AG08395 (cell line): ENCODE data around the gene TEPSIN.

Experiments
- DNase-seq: peaks from one replicate; pipeline ENCODE4 v3.0.0; 2012; ENCODE audit warnings: mixed read lengths, low spot score

Gene TEPSIN

DNA sequence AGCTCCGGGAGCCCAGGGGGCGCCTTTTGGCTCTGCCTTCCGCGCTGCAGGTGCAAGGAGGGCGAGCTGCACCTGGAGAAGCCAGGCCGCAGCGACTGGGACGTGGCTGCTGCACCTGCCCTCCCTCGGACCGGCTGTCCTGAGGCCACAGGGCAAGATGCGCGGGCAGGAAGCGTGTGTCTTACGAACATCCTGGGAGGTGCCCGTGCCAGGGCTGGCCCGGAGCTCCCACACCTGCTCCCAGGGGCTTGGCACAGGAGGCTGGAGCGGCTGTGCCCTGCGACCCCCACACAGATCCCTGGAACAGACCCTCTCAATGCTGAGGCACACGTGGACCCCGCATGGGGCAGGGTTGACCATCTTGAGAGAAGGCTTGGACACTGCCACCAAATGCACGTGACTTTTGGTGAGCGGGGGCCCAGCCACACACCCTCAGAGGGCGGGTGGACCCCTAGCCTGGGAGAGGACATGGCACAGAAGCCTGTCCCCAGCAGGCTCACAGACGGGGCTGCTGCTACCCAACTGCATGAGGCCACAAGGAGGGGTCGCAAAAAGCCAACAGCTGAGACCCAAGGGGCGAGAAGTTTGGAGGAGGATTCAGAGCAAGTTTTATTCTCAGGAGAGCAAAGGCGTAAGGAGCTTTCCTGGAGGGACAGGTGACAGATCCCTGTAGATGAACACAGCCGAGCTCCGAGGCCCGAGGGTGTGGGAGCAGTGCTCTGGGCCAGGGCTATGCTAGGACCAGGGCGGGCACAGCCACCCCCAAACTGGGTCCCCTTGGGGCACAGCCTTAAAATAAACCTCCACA lies 11.6 kb upstream of the TEPSIN start:
- DNase-seq = no peak

- DNase-seq = no peak
These were observed 10.6 kb upstream of the TEPSIN start for GRCh38 chr17:81249223-81250040.

DNA sequence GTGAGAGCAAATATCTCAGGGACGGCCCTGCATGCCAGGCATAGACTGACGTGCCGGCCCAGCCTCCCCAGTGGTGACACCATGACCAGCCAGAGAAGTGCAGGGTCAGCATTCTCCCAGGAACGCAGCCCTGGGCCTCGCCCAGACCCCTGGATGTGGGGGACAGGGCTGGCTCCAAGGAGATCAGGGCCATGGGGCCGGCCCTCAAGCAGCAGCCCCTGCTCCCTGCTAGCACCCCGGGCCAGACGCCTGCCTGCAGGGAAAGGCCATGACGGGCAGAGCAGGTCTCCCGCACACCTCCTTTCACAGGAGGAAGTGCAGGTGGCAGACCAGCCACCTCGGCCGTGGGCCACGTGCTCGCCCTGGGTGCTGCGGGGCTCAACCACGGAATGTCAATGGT lies 9.8 kb upstream of the TEPSIN start:
- DNase-seq = no peak

DNA sequence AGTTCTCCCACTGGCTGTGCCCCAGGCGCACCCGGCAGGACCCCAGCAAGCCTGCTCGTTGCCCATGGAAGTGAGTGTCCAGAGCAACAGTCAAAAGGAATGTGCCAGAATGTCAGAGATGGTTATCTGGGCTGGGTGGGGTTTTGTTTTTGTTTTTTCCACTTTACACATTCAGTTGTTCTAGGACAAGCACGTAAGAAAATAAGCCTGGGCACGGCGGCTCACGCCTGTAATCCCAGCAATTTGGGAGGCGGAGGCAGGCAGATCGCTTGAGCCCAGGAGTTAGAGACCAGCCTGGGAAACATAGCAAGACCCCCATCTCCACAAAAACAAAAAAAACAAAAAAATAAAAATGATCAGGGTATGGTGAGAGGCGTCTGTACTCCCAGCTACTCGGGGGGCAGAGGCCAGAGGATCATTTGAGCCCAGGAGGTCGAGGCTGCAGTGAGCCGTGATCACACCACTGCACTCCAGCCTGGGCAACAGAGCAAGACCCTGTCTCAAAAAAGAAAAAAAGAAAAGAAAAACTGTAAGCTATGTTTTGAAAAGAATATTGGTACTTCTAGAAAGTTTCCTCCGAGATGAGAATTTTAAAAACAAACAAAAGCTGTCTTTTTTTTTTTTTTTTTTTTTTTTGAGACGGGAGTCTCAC lies 8.6 kb upstream of the TEPSIN start:
- no peak for DNase-seq

GRCh38 chr17:81246679-81247338 lies 8.0 kb upstream of the TEPSIN start:
- no peak for DNase-seq

GRCh38 chr17:81246343-81246670 lies 7.5 kb upstream of the TEPSIN start:
- no peak for DNase-seq

DNA sequence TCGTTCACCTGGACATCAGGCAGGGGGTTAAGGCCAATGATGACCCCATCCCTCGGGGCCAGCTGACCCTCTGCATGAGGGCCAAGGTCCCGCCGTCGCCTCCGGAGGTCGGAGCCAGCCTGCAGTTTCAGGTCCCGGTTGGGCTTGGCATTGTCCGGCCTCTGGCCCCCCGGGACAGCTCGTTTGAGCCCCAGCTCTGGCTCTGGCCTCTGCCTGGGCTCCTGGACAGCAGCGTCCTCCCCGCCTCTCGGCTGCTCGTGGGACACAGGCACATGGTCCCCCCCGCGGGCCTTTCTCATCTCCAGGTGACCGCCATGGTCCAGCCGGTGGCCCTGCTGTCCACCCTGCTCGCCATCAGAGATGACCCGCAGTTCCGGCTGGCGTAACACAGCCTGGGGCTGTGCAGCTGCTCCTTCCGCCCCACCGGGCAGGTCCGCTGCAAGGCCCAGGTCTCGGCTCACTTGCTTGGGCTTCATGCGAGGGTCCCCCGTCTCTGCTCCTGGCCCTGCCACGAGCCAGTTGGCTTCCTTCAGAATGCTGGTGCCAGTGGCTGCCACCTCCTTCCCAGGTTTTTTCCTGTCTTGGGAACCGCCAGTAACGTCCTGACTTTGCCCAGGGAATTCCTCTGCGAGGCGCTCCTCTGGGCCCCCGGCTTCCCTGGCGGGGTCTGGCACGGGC lies 6.9 kb upstream of the TEPSIN start:
- DNase-seq = no peak

GRCh38 chr17:81245024-81245664 lies 6.3 kb upstream of the TEPSIN start:
- DNase-seq = no peak

GRCh38 chr17:81244358-81245023 lies 5.6 kb upstream of the TEPSIN start:
- DNase-seq = no peak

DNA sequence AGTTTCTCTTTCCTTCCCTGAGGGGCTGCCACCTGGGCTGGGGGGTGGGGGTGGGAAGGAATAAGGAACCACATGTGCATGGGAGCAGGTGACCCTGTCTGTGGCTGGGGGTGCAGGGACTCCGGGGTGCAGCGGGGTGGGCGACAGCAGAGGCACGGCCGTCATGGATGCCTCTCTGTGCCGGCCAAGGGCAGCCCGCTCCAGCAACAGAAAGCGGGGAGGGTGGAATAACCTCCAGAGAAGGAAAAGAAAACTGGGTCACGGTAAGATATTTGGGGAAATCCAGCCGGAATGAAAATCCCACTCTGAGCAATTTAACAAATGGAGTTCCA lies 4.4 kb upstream of the TEPSIN start:
- no peak for DNase-seq

DNA sequence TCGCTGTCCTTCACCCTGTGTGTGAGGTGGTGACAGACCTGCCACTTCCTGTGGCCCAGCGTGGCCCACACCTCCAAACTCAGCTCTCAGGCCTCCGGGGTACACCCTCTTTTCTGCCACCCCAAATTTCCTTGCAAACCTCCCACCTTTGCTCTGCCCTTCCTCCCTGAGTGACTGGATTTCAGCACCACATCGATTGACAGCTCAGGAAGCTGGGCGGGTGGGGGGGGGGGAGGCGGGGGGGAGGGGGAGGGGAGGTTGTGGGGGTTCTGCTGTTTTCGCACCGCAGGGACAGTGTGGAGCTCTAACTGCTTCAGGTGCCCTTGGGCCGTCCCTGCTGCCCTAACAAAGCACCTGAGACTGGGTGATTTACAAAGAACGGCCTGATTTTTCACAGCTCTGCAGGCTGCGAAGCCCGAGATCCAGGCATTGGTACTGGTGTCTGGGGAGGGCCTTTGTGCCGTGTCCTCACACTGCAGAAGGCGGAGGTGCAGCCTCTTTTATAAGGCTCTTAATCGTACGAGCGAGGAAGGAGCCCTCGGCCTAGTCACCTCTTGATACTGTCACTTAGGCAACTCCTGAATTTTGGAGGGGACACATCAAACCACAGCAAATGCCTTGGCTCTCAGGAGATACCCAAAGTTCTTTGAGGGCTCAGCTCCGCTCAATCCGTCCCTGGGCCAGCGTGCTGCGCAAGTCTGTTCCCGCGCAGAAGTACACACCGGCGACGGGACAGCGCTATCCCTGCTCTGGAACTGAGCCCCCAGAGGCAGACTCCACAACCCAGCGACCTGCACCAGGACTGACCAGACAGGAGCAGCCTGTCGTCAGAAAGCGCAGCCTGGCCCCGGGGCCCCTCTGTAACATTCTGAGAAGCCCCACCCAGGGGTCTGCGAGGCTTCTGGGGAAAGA lies 3.8 kb upstream of the TEPSIN start:
- no peak for DNase-seq

DNA sequence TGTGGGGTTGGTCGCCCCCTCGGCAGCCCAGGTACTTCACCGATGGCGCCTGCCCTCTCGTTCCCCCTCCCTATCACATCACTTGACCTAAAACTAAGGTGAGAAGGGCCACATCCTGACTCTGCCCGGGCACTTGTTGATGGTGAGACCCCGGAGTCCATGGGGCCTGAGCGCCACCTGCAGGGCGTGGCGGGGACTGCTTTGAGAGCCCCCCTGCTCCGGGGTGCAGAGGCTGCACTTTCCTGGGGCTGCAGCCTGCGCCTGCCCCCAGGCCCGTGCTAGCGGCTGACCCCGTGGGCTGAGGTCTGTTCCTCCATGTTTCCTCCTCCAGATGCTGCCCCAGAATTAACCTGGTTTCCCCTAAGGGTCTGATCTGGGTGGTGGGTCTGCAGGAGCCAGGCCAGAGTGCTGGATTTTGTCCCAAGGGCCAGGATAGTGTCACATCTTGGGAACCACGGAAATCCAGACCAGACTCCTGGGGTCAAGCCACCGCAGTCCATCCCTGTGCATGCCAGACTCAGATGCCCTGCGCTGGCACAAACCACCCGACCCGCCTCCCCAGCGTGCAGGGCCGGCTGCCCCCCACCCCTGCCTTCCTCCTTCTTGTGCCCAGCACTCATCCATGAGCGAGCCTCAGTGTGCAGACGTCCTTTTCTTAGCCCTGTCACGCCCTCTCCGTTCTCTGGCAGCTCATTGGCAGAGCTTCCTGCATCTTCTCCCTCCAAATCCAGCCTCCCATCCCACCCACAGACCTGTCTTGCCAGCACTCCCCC lies 3.0 kb upstream of the TEPSIN start:
- DNase-seq = peak; percentile 53

GRCh38 chr17:81241203-81241602 lies 2.3 kb upstream of the TEPSIN start:
- no peak for DNase-seq

DNA sequence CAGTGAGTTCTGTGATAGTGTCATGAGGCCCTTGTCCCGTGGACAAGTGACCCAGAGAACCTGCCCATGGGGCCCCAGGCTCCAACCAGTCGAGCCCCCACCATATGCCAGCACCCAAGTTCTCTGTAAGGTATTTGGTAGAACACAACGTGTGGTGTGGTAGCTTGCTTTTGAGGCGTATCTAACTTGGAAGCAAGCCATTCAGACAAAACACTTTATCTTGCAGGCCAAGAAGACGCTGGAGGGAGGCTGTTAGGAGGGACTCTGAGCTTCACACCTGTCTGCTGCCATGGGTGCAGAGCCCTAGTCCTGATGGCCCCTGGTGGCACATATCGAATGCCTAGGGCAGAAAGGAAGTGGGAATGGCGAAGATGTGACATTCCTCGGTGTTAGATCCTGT lies 1.9 kb upstream of the TEPSIN start:
- no peak for DNase-seq

GRCh38 chr17:81239714-81240555 lies 1.1 kb upstream of the TEPSIN start:
- DNase-seq = peak; percentile 15

DNA sequence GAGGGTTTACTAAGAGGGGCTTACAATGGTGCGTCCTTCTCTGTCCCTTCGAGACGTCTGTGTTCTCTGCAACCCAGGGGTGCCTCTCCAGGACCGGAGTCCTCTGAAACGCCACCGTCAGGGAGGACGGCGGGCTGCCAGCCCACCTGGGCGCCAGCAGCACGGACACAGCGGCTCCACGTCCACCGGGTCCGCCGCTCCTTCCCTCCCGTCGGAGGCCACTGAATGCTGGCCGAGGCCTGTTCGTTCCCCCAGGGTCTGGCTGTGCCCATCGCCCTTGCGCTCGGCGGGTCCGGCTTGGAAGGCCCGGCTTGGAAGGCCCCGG lies 403 bp downstream of the TEPSIN start:
- DNase-seq = peak; percentile 20

- DNase-seq = no peak
These were observed 1.0 kb downstream of the TEPSIN start for GRCh38 chr17:81237591-81238489.
